HG03521 (cell line): ENCODE data around the gene ST13.
"Not testable (repeated sequence)": the region's sequence is repeated elsewhere in the genome, so short reads cannot be mapped to it uniquely, and the experiment has no call there.

Source experiments
- ATAC-seq: cut with Tn5 transposase; IDR thresholded peaks from one replicate; pipeline ENCODE4 v1.9.1; 2021; ENCODE audit warnings: mild to moderate bottlenecking, moderate library complexity; ENCODE audit not compliant: unreplicated experiment

ST13 gene

DNA sequence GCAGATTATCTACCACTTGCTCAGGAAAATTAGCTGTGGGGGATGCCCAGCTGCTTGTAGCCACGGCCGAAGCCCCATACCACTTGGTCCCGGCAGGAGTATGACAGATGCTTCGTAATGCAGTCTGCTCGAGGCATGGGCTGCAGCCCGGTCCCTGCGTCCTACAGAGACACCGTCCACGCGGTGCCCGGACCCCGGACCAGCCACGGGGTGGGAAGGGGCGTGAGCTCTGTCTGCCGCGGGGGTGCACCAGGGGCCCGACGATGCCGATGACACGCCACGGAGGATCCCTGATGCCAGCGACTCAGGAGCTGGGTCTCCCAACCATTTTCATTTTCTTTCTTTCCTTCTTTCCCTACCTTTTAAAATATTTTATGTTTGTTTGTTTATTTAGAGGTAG, 67.3 kb downstream of the ST13 start:
- no peak for ATAC-seq

DNA sequence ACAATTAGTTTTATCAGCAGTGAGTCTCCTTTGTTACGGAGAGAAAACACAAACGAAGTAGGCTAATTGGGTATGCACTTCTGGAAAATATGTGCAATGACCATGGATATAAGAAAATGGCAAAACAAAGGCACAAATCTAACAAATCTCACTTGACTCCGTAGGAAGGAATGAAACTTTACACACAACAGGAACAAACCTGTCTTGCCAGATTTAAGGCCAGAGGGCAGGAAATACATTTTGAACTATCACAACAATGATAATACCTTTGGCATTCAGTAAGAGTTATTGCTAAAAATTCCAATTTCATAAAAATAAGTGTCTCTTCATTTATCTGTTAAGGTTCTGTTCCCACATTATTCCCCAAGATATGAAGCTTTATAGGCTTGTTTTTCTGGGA, 73.9 kb downstream of the ST13 start:
- no peak for ATAC-seq

GRCh38 chr22:40781749-40782148, 74.7 kb downstream of the ST13 start:
- ATAC-seq, result not testable (repeated sequence)
